Activated T-cell treated with anti-CD3 and anti-CD28 coated beads, Interleukin-2, amount 50 U/mL, for 24 hours (primary cell): Measurements from ENCODE around the gene HSDL1.

ENCODE experiments used
- DNase-seq: peaks from one replicate; pipeline ENCODE4 v3.0.0-alpha.2; 2020
- H3K27ac Mint-ChIP-seq: 2 replicates; pipeline ENCODE4 v1.8.0; 2020; ENCODE audit warnings: mild to moderate bottlenecking, mixed read lengths
- H3K27me3 Mint-ChIP-seq: 2 replicates; pipeline ENCODE4 v1.8.0; 2020; ENCODE audit warnings: mixed read lengths
- H3K36me3 Mint-ChIP-seq: 2 replicates; pipeline ENCODE4 v1.8.0; 2020; ENCODE audit warnings: low read depth, mixed read lengths
- H3K4me1 Mint-ChIP-seq: 2 replicates; pipeline ENCODE4 v1.8.0; 2020; ENCODE audit warnings: low read depth, mixed read lengths
- H3K4me3 Mint-ChIP-seq: 2 replicates; pipeline ENCODE4 v1.8.0; 2020; ENCODE audit warnings: mild to moderate bottlenecking, moderate library complexity, mixed read lengths
- H3K9me3 Mint-ChIP-seq: 2 replicates; pipeline ENCODE4 v1.8.0; 2020; ENCODE audit warnings: mixed read lengths

The HSDL1 gene

GRCh38 chr16:84079664-84080063 lies 65.3 kb downstream of the HSDL1 start:
- Mint-ChIP-seq H3K4me3 (no peak overlapping the region), H3K27ac (no peak overlapping the region), H3K36me3 (peaks cover 95% of the 10 kb centered on the region)

DNA sequence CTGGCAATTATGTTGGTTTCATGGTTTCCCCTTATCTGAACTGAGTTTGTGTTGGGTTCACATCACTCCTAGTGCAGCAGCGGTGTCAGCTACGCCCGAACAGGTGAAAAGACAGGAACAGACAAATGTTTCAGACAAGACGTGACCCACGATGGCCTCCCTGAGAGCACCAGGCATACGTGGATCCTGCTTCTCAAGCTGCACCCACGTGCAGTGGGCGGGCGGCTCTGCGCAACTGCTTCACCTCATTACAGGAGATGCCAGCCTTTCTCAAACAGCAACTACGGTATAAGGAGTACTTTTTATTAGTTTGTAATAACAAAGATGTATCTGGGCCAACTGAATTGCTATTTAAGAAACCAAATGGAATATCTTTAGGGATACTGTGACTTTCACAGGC lies 69.6 kb downstream of the HSDL1 start:
- Mint-ChIP-seq H3K27me3 (no peaks in the 10 kb centered on the region), H3K4me3 (no peak overlapping the region), H3K27ac (peak overlapping the region; percentile 27), H3K9me3 (no peaks in the 10 kb centered on the region), H3K36me3 (peaks cover 90% of the 10 kb centered on the region), H3K4me1 (peaks cover 6% of the 10 kb centered on the region)
- no peak for DNase-seq

More at GRCh38 chr16:84079664-84080063, 65.3 kb downstream of the HSDL1 start:
- H3K27me3 Mint-ChIP-seq: no peaks in the 10 kb centered on the region
- H3K4me1 Mint-ChIP-seq: peaks cover 7% of the 10 kb centered on the region
- no peaks in the 10 kb centered on the region for H3K9me3 Mint-ChIP-seq
- DNase-seq: no peak

GRCh38 chr16:84074721-84075120 lies 70.3 kb downstream of the HSDL1 start:
- no peak overlapping the region for H3K4me3 Mint-ChIP-seq
- peaks cover 4% of the 10 kb centered on the region for H3K4me1 Mint-ChIP-seq
- no peaks in the 10 kb centered on the region for H3K27me3 Mint-ChIP-seq
- DNase-seq: no peak
- peaks cover 90% of the 10 kb centered on the region for H3K36me3 Mint-ChIP-seq
- H3K27ac Mint-ChIP-seq: no peak overlapping the region
- no peaks in the 10 kb centered on the region for H3K9me3 Mint-ChIP-seq
